GM12878 (cell line): Measurements from ENCODE around the gene CD93. TPM values are rescaled to one million over a fixed set of nuclear protein-coding genes. Genes with fewer than 3 reads are reported as not detected.

Experiments
- ATAC-seq: fragments of 200-7000 bp; cut with Tn5 transposase; 3 replicates; pipeline ENCODE4 v1.9.1; 2020; ENCODE audit warnings: mild to moderate bottlenecking, moderate library complexity
- BruUV-seq: library from RNA; stranded (reverse); fragments of 400-500 nt; replicated peaks from 2 replicates; lab custom pipeline; 2021; lab: Mats Ljungman, UMichigan
- CTCF ChIA-PET: fragments of 300-600 bp; sonication (Branson Sonifier 250); formaldehyde crosslinking; extraction: SDS; loops from one replicate; lab custom pipeline; 2021; ENCODE audit warnings: inconsistent platforms; lab: Yijun Ruan, JAX
- POLR2A ChIA-PET: fragments of 350-600 bp; formaldehyde crosslinking; extraction: SDS; loops from one replicate; lab custom pipeline; 2021; ENCODE audit warnings: inconsistent platforms; lab: Charles Lee
- RAD21 ChIA-PET: fragments of 300-600 bp; sonication (Branson Sonifier 250); formaldehyde crosslinking; loops from one replicate; lab custom pipeline; 2023; ENCODE audit warnings: antibody characterized with exemption; ENCODE audit not compliant: unreplicated experiment; lab: Charles Lee
- SMC1A ChIA-PET: fragments of 300-600 bp; sonication (Branson Sonifier 250); formaldehyde crosslinking; loops from one replicate; lab custom pipeline; 2023; ENCODE audit not compliant: unreplicated experiment, uncharacterized antibody; lab: Charles Lee
- DNase-seq: peaks from one replicate; pipeline ENCODE4 v3.0.0-alpha.2; 2011; ENCODE audit warnings: low read depth, low spot score
- FAIRE-seq: peaks from 3 replicates; lab custom pipeline; 2011; peaks lifted over from hg19 to GRCh38; lab: Jason Lieb, UNC
- H2AFZ ChIP-seq: 2 replicates; pipeline ENCODE4 v1.6.0; 2011; ENCODE audit warnings: low read depth, low read length, control low read depth; ENCODE audit not compliant: control insufficient read depth
- H3K27ac ChIP-seq: 2 replicates; pipeline ENCODE4 v1.5.1; 2011; ENCODE audit warnings: control low read depth; ENCODE audit not compliant: control insufficient read depth, insufficient read depth
- H3K27me3 ChIP-seq, 2 experiments: replicated peaks in 1 of 2; 2 replicates each; pipeline versions ENCODE4 v1.6.0 to v1.6.1; 2011; ENCODE audit warnings: low read length in 1 of 2; ENCODE audit not compliant: control insufficient read depth in 2 of 2, insufficient read depth in 2 of 2
- H3K36me3 ChIP-seq, 2 experiments: 2 replicates each; pipeline ENCODE4 v1.5.1; 2011; ENCODE audit warnings: low read length in 1 of 2; ENCODE audit not compliant: control insufficient read depth in 2 of 2, insufficient read depth in 2 of 2
- H3K4me1 ChIP-seq: 2 replicates; pipeline ENCODE4 v1.6.1; 2011; ENCODE audit warnings: mild to moderate bottlenecking, low read length, moderate library complexity, mixed read lengths; ENCODE audit not compliant: control insufficient read depth, insufficient read depth
- H3K4me2 ChIP-seq: 2 replicates; pipeline ENCODE4 v1.6.0; 2011; ENCODE audit warnings: control low read depth; ENCODE audit not compliant: control insufficient read depth, insufficient read depth
- H3K4me3 ChIP-seq: fragments of 200-600 bp; sonication (generic); 2 replicates; pipeline ENCODE4 v1.5.1; 2016
- H3K79me2 ChIP-seq: 2 replicates; pipeline ENCODE4 v1.6.0; 2011; ENCODE audit warnings: low read length; ENCODE audit not compliant: control insufficient read depth, insufficient read depth
- H3K9ac ChIP-seq: 2 replicates; pipeline ENCODE4 v1.8.0; 2011; ENCODE audit warnings: low read length, control low read depth, mixed read lengths; ENCODE audit not compliant: control insufficient read depth, insufficient read depth
- H3K9me3 ChIP-seq: replicated peaks from 3 replicates; pipeline ENCODE4 v1.5.1; 2011; ENCODE audit warnings: mild to moderate bottlenecking, low read length; ENCODE audit not compliant: control insufficient read depth, insufficient read depth
- H4K20me1 ChIP-seq: 2 replicates; pipeline ENCODE4 v1.6.0; 2011; ENCODE audit not compliant: control insufficient read depth, insufficient read depth
- BHLHE40 ChIP-seq, 2 experiments: fragments of 450-650 bp in 1 of 2; IDR thresholded peaks; 2 replicates each; pipeline ENCODE4 v1.6.1; 2011 to 2017; ENCODE audit warnings: low read depth in 2 of 2, borderline replicate concordance in 1 of 2, improper control_type of control experiment in 1 of 2, low read length in 1 of 2, mild to moderate bottlenecking in 1 of 2
- CBX3 ChIP-seq: fragments of 200-600 bp; sonication (generic); IDR thresholded peaks from 2 replicates; pipeline ENCODE4 v1.6.1; 2016; ENCODE audit warnings: low read depth, borderline replicate concordance
- ESRRA ChIP-seq: IDR thresholded peaks from 2 replicates; pipeline ENCODE4 v1.6.1; 2012; ENCODE audit warnings: mild to moderate bottlenecking, low read length, improper control_type of control experiment
- HDAC2 ChIP-seq: fragments of 200-600 bp; sonication (generic); IDR thresholded peaks from 2 replicates; pipeline ENCODE4 v1.6.1; 2017
- IKZF2 ChIP-seq, 2 experiments: fragments of 450-650 bp; IDR thresholded peaks; 2 replicates each; pipeline ENCODE4 v1.6.1; 2017; ENCODE audit warnings: mild to moderate bottlenecking in 2 of 2, moderate library complexity in 2 of 2
- LARP7 ChIP-seq: fragments of 450-650 bp; IDR thresholded peaks from 2 replicates; pipeline ENCODE4 v1.6.1; 2017; ENCODE audit warnings: mild to moderate bottlenecking
- MTA3 ChIP-seq: IDR thresholded peaks from 2 replicates; pipeline ENCODE4 v1.6.1; 2012; ENCODE audit warnings: low read length, inconsistent platforms, borderline replicate concordance
- NR2C2 ChIP-seq: IDR thresholded peaks from 2 replicates; pipeline ENCODE4 v1.6.1; 2011; ENCODE audit warnings: borderline replicate concordance, low read depth; ENCODE audit not compliant: control insufficient read depth, insufficient read length
- NRF1 ChIP-seq: conservative IDR thresholded peaks from 2 replicates; pipeline ENCODE4 v1.6.1; 2011; ENCODE audit warnings: mild to moderate bottlenecking, low read depth, low read length, improper control_type of control experiment
- RUNX3 ChIP-seq: IDR thresholded peaks from 2 replicates; pipeline ENCODE4 v1.6.1; 2012; ENCODE audit warnings: low read length, inconsistent platforms
- SREBF1 ChIP-seq: IDR thresholded peaks from 2 replicates; pipeline ENCODE4 v1.6.1; 2012; ENCODE audit warnings: mild to moderate bottlenecking, low read length
- SREBF2 ChIP-seq: IDR thresholded peaks from 2 replicates; pipeline ENCODE4 v1.6.1; 2012; ENCODE audit warnings: mild to moderate bottlenecking, low read length
- SRF ChIP-seq, 2 experiments: IDR thresholded peaks; 2 replicates each; pipeline ENCODE4 v1.6.1; 2011; ENCODE audit warnings: low read depth in 2 of 2, low read length in 2 of 2, mild to moderate bottlenecking in 1 of 2, moderate library complexity in 1 of 2
- ZNF207 ChIP-seq: fragments of 450-650 bp; IDR thresholded peaks from 2 replicates; pipeline ENCODE4 v1.6.1; 2014; ENCODE audit warnings: antibody characterized with exemption, mild to moderate bottlenecking, borderline replicate concordance
- WGBS: methylation state at CpG from one replicate; pipeline ENCODE4 v1.1.6; 2016; ENCODE audit warnings: low lambda C conversion rate; ENCODE audit not compliant: insufficient replicate concordance, insufficient coverage; ENCODE audit errors: missing lambda C conversion rate; 5-methylcytosine and 5-hydroxymethylcytosine counted together
- in situ Hi-C: fragments of 300-500 bp; cut with MboI; formaldehyde crosslinking; loops from 9 replicates; pipeline ENCODE4 v1.14.3; 2018; ENCODE audit warnings: mixed read lengths
- intact Hi-C: fragments of 100-400 bp; cut with micrococcal nuclease; formaldehyde crosslinking; loops from one replicate; pipeline ENCODE4 v1.14.2; 2022; ENCODE audit not compliant: unreplicated experiment
- polyA plus RNA-seq, 11 experiments: library from polyadenylated mRNA; depleted of rRNA in 4 of 11; unstranded in 6 of 11; stranded (reverse) in 5 of 11; fragments of >200 nt; fragmentation: Nextera tagmentation in 4 of 11; fragmentation: Illumina TruSeq in 1 of 11; extraction: Ambion mirVana in 4 of 11; extraction: Trizol in 1 of 11; gene quantifications; 1 replicate in 1 of 11; 2 replicates in 10 of 11; pipeline versions ENCODE4 v1.2.1 to v1.2.3, GENCODE V29; 2011 to 2016; ENCODE audit warnings: inconsistent platforms in 2 of 11, missing spikeins in 2 of 11, low read depth in 1 of 11
- total RNA-seq, 4 experiments: library from RNA; depleted of rRNA in 3 of 4; stranded (reverse); fragments of >200 nt in 3 of 4; fragmentation: Illumina TruSeq in 1 of 4; extraction: Trizol in 1 of 4; gene quantifications; 2 replicates each; pipeline versions ENCODE4 v1.2.1 to v1.2.3, GENCODE V29; 2013 to 2021
- TF ChIP-seq, protein P1 (sequence below): IDR thresholded peaks from 2 replicates; pipeline ENCODE4 v1.6.1; 2011; ENCODE audit warnings: borderline replicate concordance, low read depth, mild to moderate bottlenecking, moderate library complexity, low read length; ENCODE audit not compliant: insufficient read depth, poor library complexity, severe bottlenecking
- TF ChIP-seq, protein P2 (sequence below): fragments of 450-650 bp; IDR thresholded peaks from 2 replicates; pipeline ENCODE4 v1.6.1; 2017; ENCODE audit warnings: borderline replicate concordance
- TF ChIP-seq, protein P3 (sequence below): fragments of 450-650 bp; conservative IDR thresholded peaks from 2 replicates; pipeline ENCODE4 v1.6.1; 2017; ENCODE audit warnings: mild to moderate bottlenecking, moderate library complexity

The CD93 gene
- total and polyA plus RNA-seq, 10 of the 15 experiments (the other 5 are each of a cell fraction or from before 2014, with no cell fraction given): 0.20 to 2.7 (median 0.92) TPM

DNA sequence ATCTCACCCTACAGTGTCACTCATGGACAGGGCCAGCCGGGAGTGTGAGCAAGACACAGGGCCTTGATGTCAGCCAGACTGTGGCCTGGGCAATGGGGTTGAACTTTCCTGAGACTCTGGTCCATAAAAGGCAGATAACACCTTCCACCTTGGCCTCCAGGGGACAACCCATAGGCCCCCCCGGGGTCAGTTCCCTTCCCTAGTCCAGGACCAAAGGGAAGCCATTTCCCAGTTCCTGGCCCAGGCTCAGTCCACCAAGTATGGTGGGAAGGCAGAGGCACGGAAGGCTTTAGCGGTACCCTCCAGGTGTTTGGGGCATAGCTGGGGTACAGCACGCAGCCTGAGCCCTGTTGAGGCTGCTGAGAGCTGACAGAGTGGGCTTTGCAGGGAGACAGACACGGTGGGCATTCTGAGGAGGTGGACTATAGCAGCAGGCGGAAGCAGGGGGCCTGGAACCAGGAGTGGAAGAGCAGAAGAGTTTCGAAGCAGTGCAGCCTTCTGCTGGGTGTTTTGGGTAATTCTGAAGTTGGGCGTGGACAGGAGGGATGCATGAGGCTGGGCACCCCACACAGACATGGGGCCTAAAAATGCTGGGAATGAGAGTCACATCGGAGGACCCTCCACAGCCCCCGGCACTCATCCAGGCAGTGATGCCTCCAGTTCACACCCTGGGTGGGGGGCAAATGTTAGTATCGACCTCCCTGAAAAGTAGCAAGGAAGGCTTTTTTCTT is 43.9 kb upstream of the CD93 start:
- Histone ChIP-seq H3K36me3 (no peaks in the 10 kb centered on the region), H3K9me3 (no peaks in the 10 kb centered on the region), H3K27ac (no peak overlapping the region), H3K4me3 (no peak overlapping the region), H4K20me1 (no peaks in the 10 kb centered on the region), H3K4me1 (peaks cover 14% of the 10 kb centered on the region), H3K4me2 (no peak overlapping the region), H3K9ac (no peak overlapping the region), H2AFZ (no peak overlapping the region), H3K79me2 (no peaks in the 10 kb centered on the region), H3K27me3 (no peaks in the 10 kb centered on the region)
- no TSS peak for BruUV-seq
- WGBS: 20% methylated on average over 12 of the region's 12 CpGs
- ATAC-seq: no peak
- ChIA-PET SMC1A (interaction anchor here (2.0 kb wide), 1 partner anchor 10 kb away, joined by 6 read pairs; no protein-coding TSS in a partner anchor), RAD21 (interaction anchor here (1.6 kb wide), 1 partner anchor 70 kb away, joined by 6 read pairs; no protein-coding TSS in a partner anchor), POLR2A (no interaction called here), CTCF (no interaction called here)
- TF ChIP-seq MTA3 (no peak), BHLHE40 (IDR thresholded peaks at IDR 0.05; ENCODE audit: borderline replicate concordance in 1 of 2, low read depth in 2 of 2, low read length in 1 of 2) (no peak), LARP7 (no peak), RUNX3 (no peak), IKZF2 (IDR thresholded peaks at IDR 0.05) (no peak), NRF1 (no peak), CBX3 (no peak), ESRRA (no peak), SREBF1 (no peak), NR2C2 (no peak), SREBF2 (no peak), SRF (IDR thresholded peaks at IDR 0.05; ENCODE audit: low read depth in 2 of 2, low read length in 2 of 2) (no peak), HDAC2 (no peak), ZNF207 (no peak)
- TF ChIP-seq, protein P1, sequence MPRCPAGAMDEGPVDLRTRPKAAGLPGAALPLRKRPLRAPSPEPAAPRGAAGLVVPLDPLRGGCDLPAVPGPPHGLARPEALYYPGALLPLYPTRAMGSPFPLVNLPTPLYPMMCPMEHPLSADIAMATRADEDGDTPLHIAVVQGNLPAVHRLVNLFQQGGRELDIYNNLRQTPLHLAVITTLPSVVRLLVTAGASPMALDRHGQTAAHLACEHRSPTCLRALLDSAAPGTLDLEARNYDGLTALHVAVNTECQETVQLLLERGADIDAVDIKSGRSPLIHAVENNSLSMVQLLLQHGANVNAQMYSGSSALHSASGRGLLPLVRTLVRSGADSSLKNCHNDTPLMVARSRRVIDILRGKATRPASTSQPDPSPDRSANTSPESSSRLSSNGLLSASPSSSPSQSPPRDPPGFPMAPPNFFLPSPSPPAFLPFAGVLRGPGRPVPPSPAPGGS: no peak
- TF ChIP-seq, protein P2, sequence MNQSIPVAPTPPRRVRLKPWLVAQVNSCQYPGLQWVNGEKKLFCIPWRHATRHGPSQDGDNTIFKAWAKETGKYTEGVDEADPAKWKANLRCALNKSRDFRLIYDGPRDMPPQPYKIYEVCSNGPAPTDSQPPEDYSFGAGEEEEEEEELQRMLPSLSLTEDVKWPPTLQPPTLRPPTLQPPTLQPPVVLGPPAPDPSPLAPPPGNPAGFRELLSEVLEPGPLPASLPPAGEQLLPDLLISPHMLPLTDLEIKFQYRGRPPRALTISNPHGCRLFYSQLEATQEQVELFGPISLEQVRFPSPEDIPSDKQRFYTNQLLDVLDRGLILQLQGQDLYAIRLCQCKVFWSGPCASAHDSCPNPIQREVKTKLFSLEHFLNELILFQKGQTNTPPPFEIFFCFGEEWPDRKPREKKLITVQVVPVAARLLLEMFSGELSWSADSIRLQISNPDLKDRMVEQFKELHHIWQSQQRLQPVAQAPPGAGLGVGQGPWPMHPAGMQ: no peak
- TF ChIP-seq, protein P3, sequence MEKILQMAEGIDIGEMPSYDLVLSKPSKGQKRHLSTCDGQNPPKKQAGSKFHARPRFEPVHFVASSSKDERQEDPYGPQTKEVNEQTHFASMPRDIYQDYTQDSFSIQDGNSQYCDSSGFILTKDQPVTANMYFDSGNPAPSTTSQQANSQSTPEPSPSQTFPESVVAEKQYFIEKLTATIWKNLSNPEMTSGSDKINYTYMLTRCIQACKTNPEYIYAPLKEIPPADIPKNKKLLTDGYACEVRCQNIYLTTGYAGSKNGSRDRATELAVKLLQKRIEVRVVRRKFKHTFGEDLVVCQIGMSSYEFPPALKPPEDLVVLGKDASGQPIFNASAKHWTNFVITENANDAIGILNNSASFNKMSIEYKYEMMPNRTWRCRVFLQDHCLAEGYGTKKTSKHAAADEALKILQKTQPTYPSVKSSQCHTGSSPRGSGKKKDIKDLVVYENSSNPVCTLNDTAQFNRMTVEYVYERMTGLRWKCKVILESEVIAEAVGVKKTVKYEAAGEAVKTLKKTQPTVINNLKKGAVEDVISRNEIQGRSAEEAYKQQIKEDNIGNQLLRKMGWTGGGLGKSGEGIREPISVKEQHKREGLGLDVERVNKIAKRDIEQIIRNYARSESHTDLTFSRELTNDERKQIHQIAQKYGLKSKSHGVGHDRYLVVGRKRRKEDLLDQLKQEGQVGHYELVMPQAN: no peak
- in situ Hi-C loops: no loop called here
- intact Hi-C loops: no loop called here
- FAIRE-seq: no peak
- DNase-seq: no peak
